OCI-LY1 (cell line): ENCODE measurements around the gene BSCL2.

Source experiments
- CTCF ChIP-seq: fragments of 200-600 bp; sonication (generic), shearing (Covaris generic); IDR thresholded peaks from 2 replicates; pipeline ENCODE4 v1.5.1; 2017; ENCODE audit warnings: mild to moderate bottlenecking, antibody characterized with exemption, low read length, moderate library complexity, mixed read lengths
- EZH2 ChIP-seq: fragments of 200-600 bp; sonication (generic), shearing (Covaris generic); IDR thresholded peaks from 2 replicates; pipeline ENCODE4 v1.8.0; 2017; ENCODE audit warnings: borderline replicate concordance, mixed run types, mild to moderate bottlenecking, antibody characterized with exemption, low read length, moderate library complexity, mixed read lengths

GRCh38 chr11:62715150-62716130, 8.2 kb upstream of the BSCL2 start:
- no peak for TF ChIP-seq CTCF
- no peak for TF ChIP-seq EZH2
